Stimulated activated CD8-positive, alpha-beta memory T cell treated with anti-CD3 and anti-CD28 coated beads, Interleukin-7, amount 100 ng/mL, for 24 hours (primary cell): Measurements from ENCODE around the gene PTGFRN.
"Not testable (repeated sequence)": the region's sequence is repeated elsewhere in the genome, so short reads cannot be mapped to it uniquely, and the experiment has no call there.

Experiments
- DNase-seq: peaks from one replicate; pipeline ENCODE4 v3.0.0-alpha.2; 2020; ENCODE audit warnings: low read depth

Gene PTGFRN

DNA sequence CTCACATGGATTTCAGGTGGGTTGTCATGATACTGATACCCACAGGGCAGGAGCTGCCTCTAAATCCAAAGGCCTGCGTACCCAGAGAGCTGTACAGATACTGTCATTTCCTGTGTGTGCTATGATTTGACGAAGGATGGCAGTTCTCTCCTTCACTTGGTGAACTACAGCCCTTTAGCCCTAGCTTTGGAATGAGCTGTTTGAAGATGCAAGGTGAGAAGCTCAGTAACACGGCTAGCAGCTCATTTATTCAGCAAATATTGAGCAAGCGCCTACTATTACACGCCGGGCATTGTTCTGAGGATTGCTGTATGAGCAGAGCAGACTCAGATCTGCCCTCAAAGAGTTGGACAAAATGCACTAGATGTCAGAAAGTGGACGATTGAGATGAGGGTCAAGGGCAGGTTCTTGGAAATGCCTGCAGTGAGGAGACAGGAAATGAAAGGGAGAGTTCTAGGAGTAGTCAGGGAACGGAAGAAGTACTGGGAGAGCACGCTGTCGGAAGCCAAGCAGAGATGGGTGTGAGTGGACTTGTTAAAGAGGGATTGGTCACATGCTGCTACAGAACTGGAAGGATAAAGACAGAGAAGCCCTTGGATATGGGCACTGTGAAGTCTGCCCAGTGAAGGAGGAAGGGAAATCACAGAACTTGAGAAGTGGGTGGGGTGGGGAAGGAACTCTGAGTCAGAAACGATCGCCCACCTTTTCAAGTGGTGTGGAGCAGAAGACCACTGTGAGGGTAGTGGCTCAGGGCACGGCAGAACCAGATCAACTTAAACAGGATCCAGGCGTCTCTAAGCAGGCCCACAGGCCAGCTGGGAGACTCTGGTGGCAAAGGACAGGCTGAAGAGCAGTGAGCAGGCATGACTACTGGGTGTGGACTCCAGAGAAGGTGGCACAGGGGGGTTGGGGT is 7.1 kb downstream of the PTGFRN start:
- DNase-seq: no peak

DNA sequence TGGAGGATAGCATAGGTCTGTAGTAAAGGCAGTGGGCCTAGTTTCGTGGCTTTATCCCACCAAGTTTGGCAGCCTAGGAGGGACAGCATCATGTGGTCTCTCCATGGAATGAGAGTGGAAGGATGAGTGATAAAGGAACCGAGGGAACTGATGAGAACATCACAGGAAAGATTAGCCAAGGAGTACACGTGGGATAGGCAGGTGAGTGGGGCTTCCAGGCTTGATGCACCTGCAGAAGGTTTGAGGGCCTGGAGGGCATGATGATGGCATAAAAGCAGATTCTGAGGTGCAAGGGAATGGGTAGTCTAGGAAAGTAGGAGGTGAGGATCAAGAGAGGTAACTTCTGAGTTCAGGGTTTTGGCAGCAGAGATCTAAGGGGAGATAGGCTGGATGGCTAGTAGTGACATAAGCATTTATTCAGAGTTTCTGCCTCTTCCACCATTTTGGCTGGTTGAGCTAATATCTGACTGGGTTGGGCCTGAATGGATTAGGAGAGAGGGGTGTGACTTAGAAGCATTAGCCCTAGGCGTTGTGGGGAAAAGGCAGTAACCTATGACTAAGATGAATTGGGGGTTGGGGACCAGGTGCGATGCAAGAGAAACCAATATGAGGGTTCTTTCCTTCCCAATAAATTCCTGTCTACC is 9.1 kb downstream of the PTGFRN start:
- DNase-seq: no peak

DNA sequence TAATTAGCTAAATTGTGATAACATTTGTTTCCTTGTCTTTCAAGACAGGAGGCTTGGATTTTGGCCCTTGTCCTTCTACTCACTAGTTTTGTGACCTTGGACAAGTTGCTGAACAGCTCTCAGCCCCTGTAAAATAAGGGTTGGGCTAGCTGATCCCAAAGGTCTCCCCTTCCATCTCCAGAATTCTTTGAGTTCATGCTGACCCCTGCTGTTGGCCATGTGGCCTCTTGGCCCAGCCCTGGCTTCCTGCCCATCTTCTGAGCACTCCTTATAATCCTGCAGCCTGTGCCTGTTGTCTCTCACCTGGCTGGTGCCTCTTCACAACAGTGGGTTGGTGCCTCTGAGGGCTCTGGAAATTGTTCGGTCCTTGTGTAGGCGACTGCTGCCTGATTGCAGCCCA is 10.1 kb downstream of the PTGFRN start:
- DNase-seq: no peak

DNA sequence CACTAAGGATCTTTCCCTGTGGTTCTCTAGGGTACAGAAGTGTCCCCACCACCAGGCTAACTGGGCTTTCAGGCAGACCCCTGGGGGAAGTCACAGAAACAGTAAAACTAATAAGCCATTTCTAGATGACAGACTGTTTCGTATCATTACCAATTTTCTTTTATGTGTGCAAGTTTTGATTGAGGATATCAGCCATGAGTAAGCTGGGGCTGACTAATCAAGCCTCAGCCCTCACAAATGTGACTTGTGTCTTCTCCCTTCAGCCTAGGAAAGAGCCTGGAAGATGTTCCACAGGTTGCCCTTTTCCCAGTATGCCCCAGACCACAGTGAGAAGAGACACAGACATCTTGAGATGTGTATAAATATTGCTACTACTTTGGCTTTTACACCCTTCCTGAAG is 10.5 kb downstream of the PTGFRN start:
- DNase-seq: no peak

DNA sequence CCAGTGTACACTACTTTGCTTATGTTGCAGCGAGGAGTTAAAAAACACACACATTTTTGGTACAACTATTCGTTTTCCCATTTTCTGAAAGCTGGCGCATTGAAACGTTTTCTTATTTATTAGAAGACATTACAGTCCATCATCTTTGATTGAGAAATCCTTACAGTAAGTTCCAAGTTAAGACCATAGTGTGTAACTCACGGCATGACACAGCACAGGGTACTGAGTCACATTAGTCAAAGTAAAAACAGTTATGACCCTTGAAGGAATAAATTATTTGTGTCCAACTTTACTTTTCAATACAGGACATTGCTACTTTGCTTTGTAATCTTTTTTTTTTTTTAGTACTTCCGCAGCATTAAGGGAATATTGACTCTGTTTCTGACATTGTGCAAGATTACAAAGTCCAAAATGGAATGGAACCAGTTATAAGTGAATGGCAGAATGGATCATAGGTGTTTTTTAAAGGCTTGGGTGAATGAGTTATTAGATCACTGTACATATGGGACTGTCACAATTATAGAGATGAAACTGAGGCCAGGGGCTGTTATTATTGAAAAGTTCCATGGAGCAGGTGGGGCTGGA is 11.7 kb downstream of the PTGFRN start:
- DNase-seq: no peak

DNA sequence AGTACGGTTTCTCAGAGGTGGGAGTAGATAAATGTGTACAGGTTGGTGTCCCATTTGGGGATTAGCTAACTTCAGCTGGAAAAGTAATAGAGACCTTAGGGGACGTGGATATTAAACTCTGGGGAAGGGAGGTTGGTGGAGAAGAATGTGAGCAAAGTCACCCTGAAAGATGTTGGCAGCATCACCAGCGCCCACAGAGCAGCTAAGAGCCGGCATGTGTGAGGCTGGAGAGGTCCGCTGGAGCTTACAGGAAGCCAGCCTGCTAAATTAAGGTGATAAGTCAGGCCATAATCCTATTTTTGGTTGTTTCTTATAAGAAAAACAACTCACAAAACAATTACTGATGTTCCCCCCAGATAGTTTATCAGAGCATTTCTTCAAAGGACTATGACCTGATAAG is 12.2 kb downstream of the PTGFRN start:
- DNase-seq: no peak

DNA sequence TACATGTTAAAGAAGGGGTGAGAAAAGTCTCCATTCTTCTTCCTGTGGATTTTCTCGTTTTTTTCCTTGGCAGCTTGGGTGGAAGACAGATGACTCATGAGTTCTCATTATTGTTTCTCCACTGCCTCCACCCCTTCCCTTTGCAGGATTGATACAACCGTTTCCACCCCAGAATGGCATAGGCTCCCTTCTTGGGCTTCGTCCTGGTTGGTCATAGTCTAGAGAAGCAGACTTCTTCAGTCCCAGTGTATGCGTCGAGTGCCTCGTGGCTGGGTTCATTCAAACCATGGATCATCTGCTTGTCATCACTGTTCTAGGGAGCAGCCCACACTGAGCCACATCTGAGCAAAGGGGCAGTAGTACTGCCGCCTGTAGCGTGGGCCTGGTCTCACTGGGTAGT is 13.7 kb downstream of the PTGFRN start:
- no peak for DNase-seq

DNA sequence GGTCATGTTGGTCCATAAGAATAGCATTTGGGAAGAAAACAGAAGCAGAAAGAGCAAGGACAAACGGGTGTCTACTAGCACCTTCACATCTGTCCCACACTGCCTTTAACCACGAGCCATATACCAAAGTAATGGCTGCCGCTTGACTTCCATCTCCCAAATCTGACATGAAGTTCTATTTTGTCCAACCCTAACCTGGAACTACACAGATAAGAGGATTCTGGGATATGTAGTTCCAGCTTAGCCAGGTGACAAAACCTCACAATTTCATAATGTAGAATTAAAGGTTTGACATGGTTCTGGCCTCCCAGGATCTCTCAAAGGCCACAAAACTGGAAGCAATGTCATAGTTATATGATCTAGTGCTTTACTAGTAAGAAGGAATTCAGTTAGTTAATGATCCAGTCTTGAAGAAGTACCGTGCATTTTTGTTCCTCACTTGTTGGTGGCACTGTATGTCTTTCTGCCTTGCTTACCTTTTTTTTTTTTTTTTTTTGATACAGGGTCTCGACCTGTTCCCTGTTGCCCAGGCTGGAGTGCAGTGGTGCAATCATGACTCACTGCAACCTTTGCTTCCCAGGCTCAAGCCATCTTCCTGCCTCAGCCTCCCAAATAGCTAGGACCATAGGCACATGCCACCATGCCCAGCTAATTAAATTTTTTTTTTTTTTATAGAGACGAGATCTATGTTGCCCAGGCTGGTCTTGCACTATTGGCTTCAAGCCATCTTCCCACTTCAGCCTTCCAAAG is 17.5 kb downstream of the PTGFRN start:
- DNase-seq: no peak

DNA sequence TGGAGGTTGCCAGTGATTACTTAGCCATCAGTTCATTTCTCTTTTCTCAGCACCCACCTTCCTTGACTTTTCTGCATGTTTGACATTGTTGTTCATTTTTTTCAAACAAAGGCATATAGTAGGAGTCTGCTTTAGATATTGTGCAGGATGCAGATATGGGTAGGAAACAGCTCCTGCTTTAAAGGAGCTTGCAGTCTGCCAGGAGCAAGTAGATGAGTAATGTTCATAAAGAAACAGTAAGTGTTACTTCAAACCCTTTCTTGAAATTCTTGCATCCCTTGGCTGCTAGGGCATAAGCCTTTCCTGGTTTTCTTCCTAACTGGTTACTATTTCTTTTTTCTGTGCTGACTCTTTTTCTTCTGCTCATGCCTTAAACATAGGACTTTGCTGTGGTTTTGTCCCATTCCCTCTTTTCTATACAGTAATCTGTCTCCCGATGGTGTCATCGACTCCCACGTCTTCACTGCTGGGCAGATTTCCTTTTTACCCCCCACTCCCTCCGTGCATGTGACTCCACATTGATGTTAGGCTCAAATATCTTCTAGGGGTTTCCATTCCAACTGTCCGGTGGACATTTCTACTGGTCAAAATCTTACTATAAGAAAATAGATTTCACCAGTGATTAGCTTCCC is 20.4 kb downstream of the PTGFRN start:
- DNase-seq: no peak

DNA sequence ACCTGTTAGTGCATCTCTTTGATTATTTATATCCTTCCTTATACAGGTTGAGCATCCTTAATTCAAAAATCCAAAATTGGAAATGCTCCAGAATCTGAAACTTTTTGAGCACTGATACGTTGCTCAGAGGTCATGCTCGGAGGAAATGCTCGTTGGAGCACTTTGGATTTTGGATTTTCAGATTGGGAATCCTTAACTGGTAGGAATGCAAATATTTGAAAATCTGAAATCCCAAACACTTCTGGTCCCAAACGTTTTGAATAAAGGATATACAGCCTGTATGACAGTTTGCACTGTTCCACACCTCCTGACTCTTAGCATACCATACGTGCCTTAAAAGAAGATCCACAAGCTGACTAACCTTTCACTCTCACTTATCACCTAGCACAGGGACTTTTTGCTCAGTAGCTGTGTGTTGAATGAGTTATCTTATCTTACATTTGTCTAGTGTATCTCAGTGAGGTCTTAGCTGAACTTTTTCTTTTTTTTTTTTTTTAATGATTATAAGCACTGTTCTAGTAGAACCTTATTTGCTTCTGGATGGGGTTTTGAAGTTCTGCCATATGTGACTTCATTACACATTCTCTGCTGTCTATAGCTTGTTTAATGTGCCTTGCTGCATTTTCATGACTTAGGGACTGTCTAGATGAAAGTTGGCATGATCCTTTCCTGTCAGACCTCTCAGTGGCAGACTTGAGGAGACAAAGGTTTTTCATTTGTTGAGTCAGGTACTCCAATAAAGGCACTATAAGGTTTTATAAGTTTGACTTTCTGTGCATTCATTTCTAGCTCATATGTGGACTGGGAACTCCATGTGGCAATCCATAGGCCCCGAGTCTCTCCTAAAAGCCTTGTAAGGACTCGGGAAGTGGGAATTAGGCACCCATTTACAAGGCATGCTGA is 21.6 kb downstream of the PTGFRN start:
- DNase-seq: no peak

DNA sequence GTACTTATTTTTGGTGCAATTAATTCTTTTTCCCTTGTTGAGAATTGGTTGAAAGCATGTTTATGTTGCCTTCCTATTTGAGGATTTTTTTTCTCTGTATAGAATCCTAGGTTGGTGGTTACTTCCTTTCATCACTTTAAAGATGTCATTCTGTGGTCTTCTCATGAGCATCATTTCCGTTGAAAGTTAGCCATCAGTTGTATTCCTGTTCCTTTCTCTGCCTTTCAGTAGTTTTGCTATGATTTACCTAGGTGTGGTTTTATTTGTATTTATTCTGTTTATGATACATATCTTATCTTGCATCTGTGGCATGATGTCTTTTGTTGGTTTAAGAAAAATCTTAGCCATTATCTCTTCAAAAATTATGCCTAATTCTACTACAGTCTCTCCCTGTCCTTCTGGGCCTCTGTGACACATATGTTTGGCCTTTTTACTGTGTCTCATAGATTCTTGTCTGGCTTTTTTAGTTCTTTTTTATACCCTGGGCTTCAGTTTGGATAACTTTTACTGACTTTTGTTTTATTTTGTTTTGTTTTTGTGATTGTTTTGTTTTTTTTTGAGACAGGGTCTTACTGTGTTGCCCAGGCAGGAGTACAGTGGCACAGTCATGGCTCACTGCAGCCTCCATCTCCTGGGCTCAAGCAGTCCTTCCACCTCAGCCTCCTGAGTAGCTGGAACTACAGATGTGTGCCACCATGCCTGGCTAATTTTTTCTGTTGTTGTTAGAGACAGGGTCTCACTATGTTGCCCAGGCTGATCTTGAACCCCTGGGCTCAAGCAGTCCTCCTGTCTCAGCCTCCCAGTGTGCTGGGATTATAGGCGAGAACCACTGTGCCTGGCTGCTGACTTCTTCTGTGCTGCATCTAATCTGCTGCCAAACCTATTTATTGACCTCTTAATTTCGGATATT is 24.1 kb downstream of the PTGFRN start:
- DNase-seq: no peak

DNA sequence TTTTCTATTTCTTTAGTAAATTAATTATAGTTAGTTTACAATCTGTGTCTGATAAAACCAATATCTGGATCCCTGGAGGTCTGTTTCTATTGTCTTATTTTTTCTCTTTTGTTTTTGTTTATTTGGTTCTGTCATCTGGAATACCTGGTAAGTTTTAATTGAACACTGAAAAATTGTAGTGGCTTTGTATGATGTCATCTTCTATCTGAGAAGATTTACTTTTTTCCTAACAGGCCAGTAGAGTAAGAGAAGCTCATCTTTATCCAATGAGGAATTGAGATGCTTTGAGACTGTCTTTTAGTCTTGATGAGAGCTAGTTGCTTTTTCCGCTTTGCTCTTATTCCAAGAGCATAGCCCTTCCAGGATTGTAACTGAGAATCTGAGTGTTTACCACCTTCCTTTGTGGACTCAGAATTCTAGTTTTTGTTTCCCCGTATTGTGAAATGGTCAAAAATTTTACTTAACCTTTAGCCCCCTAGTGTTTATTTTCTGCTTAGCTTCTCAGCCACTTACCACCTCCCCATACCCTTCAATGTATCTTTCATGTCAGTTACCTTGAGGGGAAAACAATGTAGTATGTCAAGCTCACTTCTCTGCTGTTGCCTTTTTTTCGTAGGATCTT is 25.0 kb downstream of the PTGFRN start:
- DNase-seq: no peak

DNA sequence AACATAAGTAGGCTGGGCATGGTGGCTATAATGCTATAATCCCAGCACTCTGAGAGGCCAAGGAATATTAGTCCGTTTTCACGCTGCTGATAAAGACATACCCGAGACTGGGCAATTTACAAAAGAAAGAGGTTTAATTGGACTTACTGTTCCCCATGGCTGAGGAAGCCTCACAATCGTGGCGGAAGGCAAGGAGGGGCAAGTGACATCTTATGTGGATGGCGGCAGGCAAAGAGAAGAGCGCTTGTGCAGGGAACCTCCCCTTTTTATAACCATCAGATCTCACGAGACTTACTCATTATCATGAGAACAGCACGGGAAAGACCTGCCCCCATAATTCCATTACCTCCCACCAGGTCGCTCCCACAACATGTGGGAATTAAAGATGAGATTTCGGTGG is 28.5 kb downstream of the PTGFRN start:
- DNase-seq: no peak

DNA sequence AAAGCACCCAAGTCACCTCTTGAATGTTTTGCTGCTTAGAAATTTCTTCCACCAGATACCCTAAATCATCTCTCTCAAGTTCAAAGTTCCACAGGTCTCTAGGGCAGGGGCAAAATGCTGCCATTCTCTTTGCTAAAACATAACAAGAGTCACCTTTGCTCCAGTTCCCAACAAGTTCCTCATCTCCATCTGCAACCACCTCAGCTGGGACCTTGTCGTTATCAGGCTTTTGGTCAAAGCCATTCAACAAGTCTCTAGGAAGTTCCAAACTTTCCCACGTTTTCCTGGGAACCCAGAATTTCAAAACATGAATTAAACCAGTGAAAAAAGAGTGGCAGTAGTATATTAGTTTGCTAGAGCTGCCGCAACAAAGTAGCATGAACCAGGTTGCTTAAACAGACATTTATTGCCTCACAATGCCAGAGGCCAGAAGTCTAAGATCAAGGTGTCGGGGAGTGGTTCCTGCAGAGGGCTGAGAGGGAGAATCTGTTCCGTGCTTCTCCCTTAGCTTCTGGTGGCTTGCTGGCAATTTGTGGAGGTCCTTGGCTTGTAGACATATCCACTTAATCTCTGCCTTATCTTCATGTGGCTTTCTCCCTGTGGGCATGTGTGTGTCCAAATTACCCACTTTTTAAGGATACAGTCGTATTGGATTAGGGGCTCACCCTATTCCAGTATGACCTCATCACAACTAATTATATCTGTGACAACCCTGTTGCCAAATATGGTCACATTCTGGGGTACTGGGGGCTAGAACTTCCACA is 30.2 kb downstream of the PTGFRN start:
- DNase-seq: not testable (repeated sequence)

DNA sequence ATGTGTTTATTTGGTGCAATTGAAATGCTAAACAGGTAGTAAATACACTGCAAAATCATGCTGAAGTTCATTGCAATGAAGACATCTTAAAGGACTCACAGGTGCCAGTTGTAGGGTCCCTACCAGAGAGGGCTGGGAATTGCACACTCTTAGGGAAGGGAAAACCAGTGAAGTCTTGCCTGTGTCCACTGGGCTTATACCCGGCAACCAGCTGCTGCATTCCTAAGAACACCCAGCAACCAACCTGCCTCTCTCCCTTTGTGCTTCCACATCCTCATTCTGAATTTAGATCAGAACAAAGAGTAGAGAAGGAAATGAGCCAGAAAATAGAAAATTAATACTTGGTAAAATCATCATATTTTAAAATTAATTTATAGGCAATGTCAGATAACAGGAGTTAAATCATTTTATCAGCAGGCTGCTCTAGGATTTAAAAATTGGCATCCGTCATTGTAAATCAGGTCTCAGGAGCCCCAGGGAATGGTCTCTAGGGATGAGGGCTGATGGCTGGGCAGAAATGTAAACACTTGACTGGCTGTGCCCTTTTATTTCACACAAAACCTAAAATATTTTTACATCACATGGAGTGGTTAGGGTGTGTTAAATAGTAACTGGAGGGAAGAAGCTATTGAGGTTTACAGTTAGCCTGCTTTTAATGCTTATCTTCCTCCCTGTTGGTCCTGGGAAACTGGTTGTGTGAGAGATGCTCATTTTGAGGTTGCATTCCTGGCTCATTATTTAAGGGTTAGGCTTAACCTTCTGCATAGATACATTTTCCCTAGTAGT is 31.3 kb downstream of the PTGFRN start:
- DNase-seq: no peak

DNA sequence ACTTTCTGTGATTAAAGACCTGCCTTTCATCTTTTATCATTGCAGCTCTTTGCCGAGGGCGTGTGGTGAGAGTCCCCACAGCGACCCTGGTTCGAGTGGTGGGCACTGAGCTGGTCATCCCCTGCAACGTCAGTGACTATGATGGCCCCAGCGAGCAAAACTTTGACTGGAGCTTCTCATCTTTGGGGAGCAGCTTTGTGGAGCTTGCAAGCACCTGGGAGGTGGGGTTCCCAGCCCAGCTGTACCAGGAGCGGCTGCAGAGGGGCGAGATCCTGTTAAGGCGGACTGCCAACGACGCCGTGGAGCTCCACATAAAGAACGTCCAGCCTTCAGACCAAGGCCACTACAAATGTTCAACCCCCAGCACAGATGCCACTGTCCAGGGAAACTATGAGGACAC is 32.0 kb downstream of the PTGFRN start:
- DNase-seq: no peak

DNA sequence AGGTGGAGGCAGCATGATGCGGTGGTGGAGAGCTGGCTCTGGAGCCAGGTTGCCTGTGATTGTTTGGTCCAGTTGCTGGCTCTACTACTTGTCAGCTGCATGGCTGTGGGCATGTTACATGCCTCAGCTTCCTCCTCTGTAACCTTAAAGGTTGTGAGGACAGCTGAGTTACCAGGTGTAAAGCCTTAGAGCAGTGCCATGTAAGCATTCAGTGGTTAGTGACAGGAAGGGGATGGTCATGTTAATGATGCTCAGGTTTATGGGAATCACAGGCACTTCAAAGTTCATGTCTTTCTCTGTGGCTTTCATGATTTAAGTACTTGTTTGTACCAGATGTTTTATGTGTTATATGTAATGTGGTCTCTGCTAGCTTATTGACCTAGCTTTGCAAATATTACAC is 32.6 kb downstream of the PTGFRN start:
- no peak for DNase-seq

DNA sequence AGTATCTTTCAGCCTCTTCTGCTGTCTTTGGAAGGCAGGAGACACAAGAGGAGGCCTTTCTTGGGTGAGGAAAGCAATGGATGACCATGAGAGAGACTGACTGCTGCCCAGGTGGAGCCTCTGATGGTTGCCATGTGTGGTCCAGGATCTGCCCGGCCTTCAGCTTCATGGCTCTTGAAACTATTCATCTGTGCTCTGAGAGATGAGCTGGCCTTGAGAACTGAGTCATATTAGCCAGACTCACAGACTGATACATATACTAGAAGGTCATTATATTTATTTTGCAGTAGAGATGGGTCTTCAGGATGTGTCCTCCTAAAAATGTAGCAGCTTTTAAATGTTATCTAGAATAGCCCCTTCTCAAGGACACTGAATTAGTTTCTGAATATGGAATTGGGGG is 33.7 kb downstream of the PTGFRN start:
- no peak for DNase-seq
